Activated CD8-positive, alpha-beta T cell treated with anti-CD3 and anti-CD28 coated beads for 36 hours (primary cell): ENCODE data around the gene RAC2. TPM values are rescaled to one million over a fixed set of nuclear protein-coding genes. Genes with fewer than 3 reads are reported as not detected.
A peak's percentile ranks its signal among the peaks of the same experiment; 100 is the strongest.

Experiments used
- ATAC-seq: fragments of 200-7000 bp; cut with Tn5 transposase; one replicate; pipeline ENCODE4 v1.10.0; 2021; ENCODE audit warnings: mild to moderate bottlenecking, moderate library complexity
- CTCF ChIA-PET: fragments of 350-600 bp; sonication (Branson Sonifier 250); formaldehyde crosslinking; loops from one replicate; lab custom pipeline; 2021; ENCODE audit warnings: antibody characterized with exemption; lab: Charles Lee
- POLR2A ChIA-PET: fragments of 350-600 bp; sonication (Branson Sonifier 250); formaldehyde crosslinking; loops from one replicate; lab custom pipeline; 2021; ENCODE audit warnings: antibody characterized with exemption; lab: Charles Lee
- DNase-seq: peaks from one replicate; pipeline ENCODE4 v3.0.0-alpha.2; 2020
- H3K27ac Mint-ChIP-seq: one replicate; pipeline ENCODE4 v1.8.0; 2021; ENCODE audit warnings: mild to moderate bottlenecking, mixed read lengths
- H3K27me3 Mint-ChIP-seq: one replicate; pipeline ENCODE4 v1.8.0; 2021; ENCODE audit warnings: mixed read lengths
- H3K36me3 Mint-ChIP-seq: one replicate; pipeline ENCODE4 v1.8.0; 2021; ENCODE audit warnings: low read depth, mixed read lengths
- H3K4me1 Mint-ChIP-seq: one replicate; pipeline ENCODE4 v1.8.0; 2021; ENCODE audit warnings: low read depth, mixed read lengths
- H3K4me3 Mint-ChIP-seq: one replicate; pipeline ENCODE4 v1.8.0; 2021; ENCODE audit warnings: mild to moderate bottlenecking, moderate library complexity, mixed read lengths
- H3K9me3 Mint-ChIP-seq: one replicate; pipeline ENCODE4 v1.8.0; 2021; ENCODE audit warnings: mixed read lengths
- CTCF ChIP-seq: fragments of 200-600 bp; IDR thresholded peaks from one replicate; pipeline ENCODE4 v1.8.0; 2022; ENCODE audit warnings: antibody characterized with exemption, mild to moderate bottlenecking
- intact Hi-C: fragments of 100-400 bp; cut with micrococcal nuclease; formaldehyde crosslinking; loops from one replicate; pipeline ENCODE4 v1.10.0; 2022
- total RNA-seq, 2 experiments: library from RNA; stranded (reverse); gene quantifications; one replicate each; pipeline ENCODE4 v1.2.3, GENCODE V29; 2021

Gene RAC2
- total RNA-seq, 2 experiments from 2014 or later: 699 to 717 TPM

GRCh38 chr22:37212174-37212906 lies 31.7 kb downstream of the RAC2 start, which contains the start of gene SSTR3:
Gene SSTR3 (minus strand): TSS chr22:37212477. CDS start chr22:37207803, 4,674 bp downstream.
- Mint-ChIP-seq H3K27me3 (no peaks in the 10 kb centered on the region), H3K36me3 (peaks cover 3% of the 10 kb centered on the region), H3K9me3 (no peaks in the 10 kb centered on the region), H3K4me1 (peaks cover 51% of the 10 kb centered on the region), H3K4me3 (peak within 1 kb of the TSS; percentile 22), H3K27ac (peak within 1 kb of the TSS; percentile 21)
- ChIA-PET CTCF (interaction anchor here (1.0 kb wide), 1 partner anchor 13 kb away, joined by 3 read pairs; no protein-coding TSS in a partner anchor), POLR2A (no interaction called here)
- peak; percentile 37 for DNase-seq
- intact Hi-C loops: no loop called here
- peak; percentile 66 for ATAC-seq
- TF ChIP-seq CTCF: no peak

- intact Hi-C loops: no loop called here
- CTCF ChIA-PET: no interaction called here
- peak; percentile 0 for DNase-seq
Observed at GRCh38 chr22:37211866-37212173, 32.2 kb downstream of the RAC2 start.

GRCh38 chr22:37211075-37211865 lies 32.8 kb downstream of the RAC2 start:
- Mint-ChIP-seq H3K36me3 (no peaks in the 10 kb centered on the region), H3K9me3 (no peaks in the 10 kb centered on the region), H3K4me3 (peak overlapping the region; percentile 22), H3K27ac (no peak overlapping the region), H3K27me3 (no peaks in the 10 kb centered on the region), H3K4me1 (peaks cover 45% of the 10 kb centered on the region)
- ChIA-PET POLR2A (interaction anchor here (1.6 kb wide), 1 partner anchor 63 kb away, joined by 4 read pairs; no protein-coding TSS in a partner anchor), CTCF (interaction anchor here (3.8 kb wide), 1 partner anchor 11 kb away, joined by 29 read pairs; no protein-coding TSS in a partner anchor)
- no peak for TF ChIP-seq CTCF
- intact Hi-C loops: no loop called here
- DNase-seq (peak; percentile 3), ATAC-seq (no peak)

More at GRCh38 chr22:37211866-37212173, 32.2 kb downstream of the RAC2 start:
- no peak overlapping the region for H3K27ac Mint-ChIP-seq
- no peaks in the 10 kb centered on the region for H3K9me3 Mint-ChIP-seq
- peaks cover 49% of the 10 kb centered on the region for H3K4me1 Mint-ChIP-seq
- TF ChIP-seq CTCF: no peak
- no peak for ATAC-seq
- H3K27me3 Mint-ChIP-seq: no peaks in the 10 kb centered on the region
- POLR2A ChIA-PET: no interaction called here
- H3K36me3 Mint-ChIP-seq: no peaks in the 10 kb centered on the region
- no peak overlapping the region for H3K4me3 Mint-ChIP-seq

- H3K4me3 Mint-ChIP-seq: no peak overlapping the region
- ChIA-PET POLR2A (interaction anchor here (0.7 to 1.6 kb wide), 5 partner anchors 8 to 110 kb away, joined by 3 to 6 read pairs (median 3); no protein-coding TSS in a partner anchor), CTCF (interaction anchor here (3.8 kb wide), 1 partner anchor 10 kb away, joined by 29 read pairs; no protein-coding TSS in a partner anchor)
- no peaks in the 10 kb centered on the region for H3K9me3 Mint-ChIP-seq
- DNase-seq: peak; percentile 2
- intact Hi-C loops: no loop called here
- no peaks in the 10 kb centered on the region for H3K36me3 Mint-ChIP-seq
- ATAC-seq: no peak
- TF ChIP-seq CTCF: no peak
- H3K27ac Mint-ChIP-seq: no peak overlapping the region
- peaks cover 48% of the 10 kb centered on the region for H3K4me1 Mint-ChIP-seq
- no peaks in the 10 kb centered on the region for H3K27me3 Mint-ChIP-seq
Observed at GRCh38 chr22:37210041-37210803, 33.8 kb downstream of the RAC2 start.
